ENCODE measurements around the gene CBARP.

CBARP gene

GRCh38 chr19:1274081-1274851 is 36.5 kb upstream of the CBARP start:
- H3K4me1 ChIP-seq (ENCODE audit: control insufficient read depth, insufficient read depth, low read length, poor library complexity, severe bottlenecking): peaks cover 35% of the 10 kb centered on the region
- 86 to 92% methylated on average over 34 to 39 of the region's 46 CpGs for WGBS, 2 experiments (ENCODE audit: insufficient coverage in 2 of 2)
- H3K9me3 ChIP-seq (ENCODE audit: control insufficient read depth, low read length): no peaks in the 10 kb centered on the region
- peak overlapping the region; percentile 99 for H3K27ac ChIP-seq (ENCODE audit: low read depth, low read length, severe bottlenecking)
- peak overlapping the region; percentile 52 for H3K4me3 ChIP-seq (ENCODE audit: extremely low read depth, insufficient read depth, low read length, poor library complexity, severe bottlenecking)
- H3K36me3 ChIP-seq (ENCODE audit: control insufficient read depth, insufficient read depth, low read length): peaks cover 68% of the 10 kb centered on the region

GRCh38 chr19:1273263-1274041 is 35.6 kb upstream of the CBARP start:
- Histone ChIP-seq H3K9me3 (ENCODE audit: control insufficient read depth, low read length) (no peaks in the 10 kb centered on the region), H3K36me3 (ENCODE audit: control insufficient read depth, insufficient read depth, low read length) (peaks cover 61% of the 10 kb centered on the region), H3K27ac (ENCODE audit: low read depth, low read length, severe bottlenecking) (peak overlapping the region; percentile 99), H3K4me1 (ENCODE audit: control insufficient read depth, insufficient read depth, low read length, poor library complexity, severe bottlenecking) (peaks cover 39% of the 10 kb centered on the region), H3K4me3 (ENCODE audit: extremely low read depth, insufficient read depth, low read length, poor library complexity, severe bottlenecking) (no peak overlapping the region)
- 95 to 99% methylated on average over 24 to 25 of the region's 25 CpGs for WGBS, 2 experiments (ENCODE audit: insufficient coverage in 2 of 2)

GRCh38 chr19:1272423-1273262 is 34.8 kb upstream of the CBARP start:
- Histone ChIP-seq H3K9me3 (ENCODE audit: control insufficient read depth, low read length) (no peaks in the 10 kb centered on the region), H3K4me3 (ENCODE audit: extremely low read depth, insufficient read depth, low read length, poor library complexity, severe bottlenecking) (no peak overlapping the region), H3K27ac (ENCODE audit: low read depth, low read length, severe bottlenecking) (peak overlapping the region; percentile 37), H3K36me3 (ENCODE audit: control insufficient read depth, insufficient read depth, low read length) (peaks cover 58% of the 10 kb centered on the region), H3K4me1 (ENCODE audit: control insufficient read depth, insufficient read depth, low read length, poor library complexity, severe bottlenecking) (peaks cover 47% of the 10 kb centered on the region)
- 96 to 98% methylated on average over 30 to 32 of the region's 33 CpGs for WGBS, 2 experiments (ENCODE audit: insufficient coverage in 2 of 2)

GRCh38 chr19:1271528-1272422 is 34.0 kb upstream of the CBARP start:
- 94 to 96% methylated on average over 34 to 36 of the region's 37 CpGs for WGBS, 2 experiments (ENCODE audit: insufficient coverage in 2 of 2)
- Histone ChIP-seq H3K9me3 (ENCODE audit: control insufficient read depth, low read length) (no peaks in the 10 kb centered on the region), H3K4me3 (ENCODE audit: extremely low read depth, insufficient read depth, low read length, poor library complexity, severe bottlenecking) (no peak overlapping the region), H3K36me3 (ENCODE audit: control insufficient read depth, insufficient read depth, low read length) (peaks cover 54% of the 10 kb centered on the region), H3K27ac (ENCODE audit: low read depth, low read length, severe bottlenecking) (peak overlapping the region; percentile 16), H3K4me1 (ENCODE audit: control insufficient read depth, insufficient read depth, low read length, poor library complexity, severe bottlenecking) (peaks cover 54% of the 10 kb centered on the region)

GRCh38 chr19:1270854-1271527 is 33.2 kb upstream of the CBARP start:
- peak overlapping the region; percentile 85 for H3K4me3 ChIP-seq (ENCODE audit: extremely low read depth, insufficient read depth, low read length, poor library complexity, severe bottlenecking)
- H3K9me3 ChIP-seq (ENCODE audit: control insufficient read depth, low read length): no peaks in the 10 kb centered on the region
- peak overlapping the region; percentile 97 for H3K27ac ChIP-seq (ENCODE audit: low read depth, low read length, severe bottlenecking)
- H3K36me3 ChIP-seq (ENCODE audit: control insufficient read depth, insufficient read depth, low read length): peaks cover 54% of the 10 kb centered on the region
- 96 to 97% methylated on average over 25 of the region's 26 CpGs for WGBS, 2 experiments (ENCODE audit: insufficient coverage in 2 of 2)
- peaks cover 57% of the 10 kb centered on the region for H3K4me1 ChIP-seq (ENCODE audit: control insufficient read depth, insufficient read depth, low read length, poor library complexity, severe bottlenecking)

- H3K4me1 ChIP-seq (ENCODE audit: control insufficient read depth, insufficient read depth, low read length, poor library complexity, severe bottlenecking): peaks cover 61% of the 10 kb centered on the region
Observed at GRCh38 chr19:1270213-1270853, 32.5 kb upstream of the CBARP start.

GRCh38 chr19:1269478-1270212 is 31.8 kb upstream of the CBARP start:
- Histone ChIP-seq H3K36me3 (ENCODE audit: control insufficient read depth, insufficient read depth, low read length) (peaks cover 50% of the 10 kb centered on the region), H3K4me1 (ENCODE audit: control insufficient read depth, insufficient read depth, low read length, poor library complexity, severe bottlenecking) (peaks cover 67% of the 10 kb centered on the region), H3K4me3 (ENCODE audit: extremely low read depth, insufficient read depth, low read length, poor library complexity, severe bottlenecking) (peak overlapping the region; percentile 85), H3K9me3 (ENCODE audit: control insufficient read depth, low read length) (no peaks in the 10 kb centered on the region), H3K27ac (ENCODE audit: low read depth, low read length, severe bottlenecking) (peak overlapping the region; percentile 97)
- 1% methylated on average over 35 to 59 of the region's 64 CpGs for WGBS, 2 experiments (ENCODE audit: insufficient coverage in 2 of 2)

More at GRCh38 chr19:1270213-1270853, 32.5 kb upstream of the CBARP start:
- H3K4me3 ChIP-seq (ENCODE audit: extremely low read depth, insufficient read depth, low read length, poor library complexity, severe bottlenecking): peak overlapping the region; percentile 85
- H3K36me3 ChIP-seq (ENCODE audit: control insufficient read depth, insufficient read depth, low read length): peaks cover 54% of the 10 kb centered on the region
- H3K27ac ChIP-seq (ENCODE audit: low read depth, low read length, severe bottlenecking): peak overlapping the region; percentile 97
- H3K9me3 ChIP-seq (ENCODE audit: control insufficient read depth, low read length): no peaks in the 10 kb centered on the region
- WGBS, 2 experiments (ENCODE audit: insufficient coverage in 2 of 2): 54 to 55% methylated on average over 4 to 5 of the region's 8 CpGs

- 0 to 1% methylated on average over 39 to 49 of the region's 50 CpGs for WGBS, 2 experiments (ENCODE audit: insufficient coverage in 2 of 2)
- Histone ChIP-seq H3K4me1 (ENCODE audit: control insufficient read depth, insufficient read depth, low read length, poor library complexity, severe bottlenecking) (peaks cover 67% of the 10 kb centered on the region), H3K27ac (ENCODE audit: low read depth, low read length, severe bottlenecking) (peak within 1 kb of the TSS; percentile 97), H3K4me3 (ENCODE audit: extremely low read depth, insufficient read depth, low read length, poor library complexity, severe bottlenecking) (peak within 1 kb of the TSS; percentile 85), H3K9me3 (ENCODE audit: control insufficient read depth, low read length) (no peaks in the 10 kb centered on the region), H3K36me3 (ENCODE audit: control insufficient read depth, insufficient read depth, low read length) (peaks cover 44% of the 10 kb centered on the region)
Observed at GRCh38 chr19:1269065-1269477, 31.3 kb upstream of the CBARP start, which contains the start of gene CIRBP. Gene CIRBP, plus strand, starts transcription at chr19:1269332. Its CDS starts 1,602 bp downstream, at chr19:1270934.

All from mesodermal cell (in vitro differentiated cells).